Measurements from ENCODE around the gene MTA3.

DNA sequence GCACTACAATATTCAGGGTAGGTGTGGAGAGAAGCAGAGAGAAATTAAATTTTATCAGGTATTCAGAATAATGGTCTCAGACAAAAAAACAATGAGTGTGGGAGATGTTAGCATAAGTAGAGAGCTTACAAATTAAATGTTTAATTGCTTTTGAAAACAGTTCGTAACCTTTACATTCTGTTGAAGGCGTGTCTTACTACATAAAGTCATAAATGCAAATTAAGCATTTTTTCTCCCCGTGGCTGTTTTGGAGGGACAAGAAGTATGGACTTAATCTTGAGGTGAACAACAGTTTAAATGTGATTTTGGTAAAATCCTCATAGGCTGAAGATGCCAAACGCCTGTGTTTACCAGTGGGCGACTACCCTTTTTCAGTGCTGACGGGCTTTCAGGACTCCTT, 139.7 kb downstream of the MTA3 start:
- TF ChIP-seq EP300 (IDR thresholded peaks at IDR 0.05; ENCODE audit: borderline replicate concordance) (no peak), CEBPB (IDR thresholded peaks at IDR 0.05) (no peak), TCF12 (IDR thresholded peaks at IDR 0.05; ENCODE audit: low read depth) (no peak)
- TF ChIP-seq, protein P1, sequence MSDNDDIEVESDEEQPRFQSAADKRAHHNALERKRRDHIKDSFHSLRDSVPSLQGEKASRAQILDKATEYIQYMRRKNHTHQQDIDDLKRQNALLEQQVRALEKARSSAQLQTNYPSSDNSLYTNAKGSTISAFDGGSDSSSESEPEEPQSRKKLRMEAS (IDR thresholded peaks at IDR 0.05): no peak
- TF ChIP-seq, protein P2, sequence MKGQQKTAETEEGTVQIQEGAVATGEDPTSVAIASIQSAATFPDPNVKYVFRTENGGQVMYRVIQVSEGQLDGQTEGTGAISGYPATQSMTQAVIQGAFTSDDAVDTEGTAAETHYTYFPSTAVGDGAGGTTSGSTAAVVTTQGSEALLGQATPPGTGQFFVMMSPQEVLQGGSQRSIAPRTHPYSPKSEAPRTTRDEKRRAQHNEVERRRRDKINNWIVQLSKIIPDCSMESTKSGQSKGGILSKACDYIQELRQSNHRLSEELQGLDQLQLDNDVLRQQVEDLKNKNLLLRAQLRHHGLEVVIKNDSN (IDR thresholded peaks at IDR 0.05): no peak
